HepG2 (cell line): ENCODE results near the gene RUVBL2. TPM values are rescaled to one million over a fixed set of nuclear protein-coding genes. Genes with fewer than 3 reads are reported as not detected.

Source experiments
- CENPT ChIP-seq: sonication (generic); formaldehyde crosslinking; IDR thresholded peaks from 2 replicates; pipeline ENCODE4 v1.8.0; 2022; ENCODE audit warnings: low read depth, mild to moderate bottlenecking, moderate library complexity, missing genetic modification reagents
- CREBL2 ChIP-seq: sonication (generic); formaldehyde crosslinking; IDR thresholded peaks from 2 replicates; pipeline ENCODE4 v1.8.1; 2023; ENCODE audit warnings: missing genetic modification reagents, mild to moderate bottlenecking, borderline replicate concordance
- GTF2F1 ChIP-seq: fragments of 150-350 bp; IDR thresholded peaks from 2 replicates; pipeline ENCODE4 v1.6.1; 2014; ENCODE audit warnings: low read length
- LBX2 ChIP-seq: sonication (generic); formaldehyde crosslinking; IDR thresholded peaks from 2 replicates; pipeline ENCODE4 v1.5.0; 2020; ENCODE audit warnings: missing genetic modification reagents, mild to moderate bottlenecking, borderline replicate concordance
- MYC ChIP-seq: sonication (generic); formaldehyde crosslinking; IDR thresholded peaks from 2 replicates; pipeline ENCODE4 v1.9.0; 2021; ENCODE audit warnings: missing genetic modification reagents, borderline replicate concordance
- NFAT5 ChIP-seq: sonication (generic); formaldehyde crosslinking; IDR thresholded peaks from 2 replicates; pipeline ENCODE4 v1.4.0; 2020; ENCODE audit warnings: missing genetic modification reagents
- NONO ChIP-seq, 2 experiments: fragments of 450-650 bp in 1 of 2; sonication (generic) in 1 of 2; formaldehyde crosslinking in 1 of 2; IDR thresholded peaks in 1 of 2; conservative IDR thresholded peaks in 1 of 2; 2 replicates each; pipeline versions ENCODE4 v1.6.1 to v1.8.0; 2017 to 2022; ENCODE audit warnings: mild to moderate bottlenecking in 1 of 2, missing genetic modification reagents in 1 of 2, moderate library complexity in 1 of 2
- PAXIP1 ChIP-seq: sonication (generic); formaldehyde crosslinking; conservative IDR thresholded peaks from 2 replicates; pipeline ENCODE4 v1.4.0; 2020; ENCODE audit warnings: mild to moderate bottlenecking, missing genetic modification reagents, moderate library complexity
- SMYD3 ChIP-seq: sonication (generic); formaldehyde crosslinking; IDR thresholded peaks from 2 replicates; pipeline ENCODE4 v1.8.1; 2023; ENCODE audit warnings: mild to moderate bottlenecking, missing genetic modification reagents
- SP5 ChIP-seq: IDR thresholded peaks from 2 replicates; pipeline ENCODE4 v1.6.1; 2016; ENCODE audit warnings: low read depth, borderline replicate concordance
- TP53 ChIP-seq: sonication (generic); formaldehyde crosslinking; conservative IDR thresholded peaks from 2 replicates; pipeline ENCODE4 v1.4.0; 2020; ENCODE audit warnings: missing genetic modification reagents
- TRIM22 ChIP-seq: fragments of 450-650 bp; IDR thresholded peaks from 2 replicates; pipeline ENCODE4 v1.6.1; 2017
- ZNF367 ChIP-seq: sonication (generic); formaldehyde crosslinking; IDR thresholded peaks from 2 replicates; pipeline ENCODE4 v1.4.0; 2020; ENCODE audit warnings: missing genetic modification reagents, borderline replicate concordance
- ZNF564 ChIP-seq: sonication (generic); formaldehyde crosslinking; IDR thresholded peaks from 2 replicates; pipeline ENCODE4 v1.8.1; 2023; ENCODE audit warnings: mild to moderate bottlenecking, missing genetic modification reagents
- ZUFSP ChIP-seq: sonication (generic); formaldehyde crosslinking; IDR thresholded peaks from 2 replicates; pipeline ENCODE4 v1.9.0; 2021; ENCODE audit warnings: missing genetic modification reagents, mild to moderate bottlenecking, borderline replicate concordance
- polyA plus RNA-seq, 8 experiments: library from polyadenylated mRNA; depleted of rRNA in 3 of 8; stranded (reverse) in 7 of 8; unstranded in 1 of 8; fragments of >200 nt; fragmentation: Illumina TruSeq in 4 of 8; extraction: Trizol in 4 of 8; gene quantifications; 2 replicates each; pipeline versions ENCODE4 v1.2.1 to v1.2.3, GENCODE V29; 2011 to 2016; ENCODE audit warnings: low read depth in 4 of 8, missing spikeins in 1 of 8, mixed read lengths in 1 of 8; ENCODE audit not compliant: insufficient read depth in 1 of 8
- total RNA-seq, 5 experiments: library from RNA; depleted of rRNA; stranded (reverse); fragments of >200 nt; fragmentation: Illumina TruSeq; extraction: Trizol; gene quantifications; 2 replicates each; pipeline ENCODE4 v1.2.3, GENCODE V29; 2016; ENCODE audit warnings: low read depth in 1 of 5

The RUVBL2 gene
- total and polyA plus RNA-seq, 2 of the 13 experiments (the other 11 are each of a cell fraction or from before 2014, with no cell fraction given): 120 to 122 TPM

GRCh38 chr19:48993175-48994034 lies at the start of gene RUVBL2, which contains the start of gene GYS1 (continued):
- TF ChIP-seq ZNF367 (CRISPR knock-in tag) (no peak), TRIM22 (no peak), SP5 (CRISPR knock-in tag) (peak; percentile 66; the same call in 1 of the 2 replicates), MYC (peak; percentile 52; the same call in 1 of the 2 replicates), NONO (IDR thresholded peaks at IDR 0.05) (no peak), NONO (CRISPR knock-in tag; conservative IDR thresholded peaks at IDR 0.05) (peak; percentile 53), TP53 (CRISPR knock-in tag) (no peak), ZUFSP (no peak), GTF2F1 (no peak), ZNF564 (CRISPR knock-in tag) (no peak), NFAT5 (CRISPR knock-in tag) (no peak), CREBL2 (CRISPR knock-in tag) (no peak), CENPT (CRISPR knock-in tag) (no peak), PAXIP1 (CRISPR knock-in tag) (0 out of 2 replicates have a peak, but pooled peaks have one; percentile 60), LBX2 (CRISPR knock-in tag) (no peak), SMYD3 (CRISPR knock-in tag) (no peak; the same call in 1 of the 2 replicates)
